Trophoblast cell (in vitro differentiated cells and primary cell): ENCODE data around the gene TDG.

ENCODE experiments used
- DNase-seq, 2 donors: peaks; one replicate each; pipeline ENCODE4 v3.0.0-alpha.2; 2016
- H2AFZ ChIP-seq: 2 replicates; pipeline ENCODE4 v1.6.1; 2013; ENCODE audit warnings: low read length, moderate library complexity, mild to moderate bottlenecking; ENCODE audit not compliant: insufficient read depth, poor library complexity
- H2AK5ac ChIP-seq: 2 replicates; pipeline ENCODE4 v1.6.1; 2013; ENCODE audit warnings: mild to moderate bottlenecking, low read length
- H2BK120ac ChIP-seq: 2 replicates; pipeline ENCODE4 v1.6.1; 2013; ENCODE audit warnings: low read length, mild to moderate bottlenecking, moderate library complexity; ENCODE audit not compliant: insufficient read depth, poor library complexity
- H2BK12ac ChIP-seq: 2 replicates; pipeline ENCODE4 v1.6.1; 2013; ENCODE audit warnings: mild to moderate bottlenecking, low read length, moderate library complexity
- H2BK5ac ChIP-seq: 2 replicates; pipeline ENCODE4 v1.6.1; 2013; ENCODE audit warnings: low read length, low read depth, moderate library complexity, mild to moderate bottlenecking; ENCODE audit not compliant: poor library complexity
- H3K14ac ChIP-seq: 2 replicates; pipeline ENCODE4 v1.6.1; 2013; ENCODE audit warnings: mild to moderate bottlenecking, low read length
- H3K18ac ChIP-seq: 2 replicates; pipeline ENCODE4 v1.6.1; 2013; ENCODE audit warnings: mild to moderate bottlenecking, low read length
- H3K23ac ChIP-seq: 2 replicates; pipeline ENCODE4 v1.6.1; 2013; ENCODE audit warnings: low read length
- H3K27ac ChIP-seq: 2 replicates; pipeline ENCODE4 v1.5.1; 2013; ENCODE audit warnings: low read depth, mild to moderate bottlenecking, inconsistent platforms, low read length, moderate library complexity
- H3K27me3 ChIP-seq: 2 replicates; pipeline ENCODE4 v1.6.1; 2013; ENCODE audit warnings: inconsistent platforms, mild to moderate bottlenecking, low read length, moderate library complexity; ENCODE audit not compliant: insufficient read depth
- H3K36me3 ChIP-seq, 2 experiments: 1 replicate in 1 of 2; 2 replicates in 1 of 2; pipeline ENCODE4 v1.6.1; 2013; ENCODE audit warnings: low read length in 2 of 2, mild to moderate bottlenecking in 2 of 2, moderate library complexity in 1 of 2; ENCODE audit not compliant: insufficient read depth in 2 of 2, control insufficient read depth in 1 of 2
- H3K4ac ChIP-seq: 2 replicates; pipeline ENCODE4 v1.6.1; 2013; ENCODE audit warnings: low read depth, mild to moderate bottlenecking, low read length, moderate library complexity
- H3K4me1 ChIP-seq, 2 experiments: 1 replicate in 1 of 2; 2 replicates in 1 of 2; pipeline ENCODE4 v1.6.1; 2013; ENCODE audit warnings: low read length in 2 of 2, mild to moderate bottlenecking in 2 of 2, moderate library complexity in 1 of 2; ENCODE audit not compliant: insufficient read depth in 2 of 2, control insufficient read depth in 1 of 2
- H3K4me2 ChIP-seq: 2 replicates; pipeline ENCODE4 v1.6.1; 2013; ENCODE audit warnings: inconsistent platforms, mild to moderate bottlenecking, low read length, moderate library complexity
- H3K4me3 ChIP-seq: 2 replicates; pipeline ENCODE4 v1.5.1; 2013; ENCODE audit warnings: mild to moderate bottlenecking, low read depth, low read length, inconsistent platforms
- H3K79me1 ChIP-seq: one replicate; pipeline ENCODE4 v1.6.1; 2013; ENCODE audit warnings: low read length
- H3K79me2 ChIP-seq: 2 replicates; pipeline ENCODE4 v1.6.1; 2013; ENCODE audit warnings: low read length, mild to moderate bottlenecking; ENCODE audit not compliant: control insufficient read depth, insufficient read depth, poor library complexity
- H3K9ac ChIP-seq: 2 replicates; pipeline ENCODE4 v1.6.1; 2013; ENCODE audit warnings: mild to moderate bottlenecking, low read length
- H3K9me3 ChIP-seq: 2 replicates; pipeline ENCODE4 v1.6.1; 2013; ENCODE audit warnings: low read depth, mild to moderate bottlenecking, control low read depth, inconsistent platforms, low read length; ENCODE audit not compliant: insufficient read depth
- H4K12ac ChIP-seq: 2 replicates; pipeline ENCODE4 v1.6.1; 2013; ENCODE audit warnings: low read depth, mild to moderate bottlenecking, low read length, moderate library complexity
- H4K8ac ChIP-seq: 2 replicates; pipeline ENCODE4 v1.6.1; 2013; ENCODE audit warnings: low read depth, mild to moderate bottlenecking, low read length, moderate library complexity
- H4K91ac ChIP-seq: one replicate; pipeline ENCODE4 v1.6.1; 2013; ENCODE audit warnings: low read depth, mild to moderate bottlenecking, low read length, moderate library complexity
- WGBS: extraction: QIAGEN DNeasy Blood & Tissue Kit; methylation state at CpG from one replicate; pipeline ENCODE4 v1.1.7; 2013; ENCODE audit warnings: missing lambda C conversion rate; ENCODE audit not compliant: insufficient read length, insufficient coverage; ENCODE audit errors: extremely low coverage; 5-methylcytosine and 5-hydroxymethylcytosine counted together

TDG gene

GRCh38 chr12:103929046-103929783 lies 36.5 kb upstream of the TDG start:
- Histone ChIP-seq H2AK5ac (peak overlapping the region; percentile 19), H3K79me2 (peaks cover 15% of the 10 kb centered on the region), H2BK12ac (no peak overlapping the region), H3K9ac (peak overlapping the region; percentile 78), H3K4me3 (peak overlapping the region; percentile 76), H4K12ac (peak overlapping the region; percentile 68), H3K4ac (peak overlapping the region; percentile 36), H3K23ac (no peak overlapping the region), H3K14ac (peak overlapping the region; percentile 65), H3K4me2 (peak overlapping the region; percentile 93), H3K18ac (peak overlapping the region; percentile 9), H3K27me3 (no peaks in the 10 kb centered on the region), H4K91ac (peak overlapping the region; percentile 16), H2AFZ (peak overlapping the region; percentile 98), H3K36me3 (peaks cover 2 to 8% of the 10 kb centered on the region in 2 experiments), H2BK5ac (peak overlapping the region; percentile 23), H4K8ac (peak overlapping the region; percentile 86), H2BK120ac (no peak overlapping the region), H3K4me1 (no peaks in the 10 kb centered on the region), H3K27ac (peak overlapping the region; percentile 67), H3K79me1 (peaks cover 14% of the 10 kb centered on the region), H3K9me3 (no peaks in the 10 kb centered on the region)
- DNase-seq, result peak in 1 of 2 donors; percentile 34
- no CpG with 5 or more reads among the region's 37 CpGs for WGBS

GRCh38 chr12:103929784-103930033 lies 36.0 kb upstream of the TDG start:
- H3K4me2 ChIP-seq, result peak overlapping the region; percentile 93
- H2BK120ac ChIP-seq, result no peak overlapping the region
- no peak overlapping the region for H2AFZ ChIP-seq
- no peak overlapping the region for H2AK5ac ChIP-seq
- no peak for DNase-seq
- no peaks in the 10 kb centered on the region for H3K27me3 ChIP-seq
- H3K4me3 ChIP-seq, result peak overlapping the region; percentile 84
- no peak overlapping the region for H3K9ac ChIP-seq
- H3K4ac ChIP-seq, result no peak overlapping the region
- peaks cover 14% of the 10 kb centered on the region for H3K79me1 ChIP-seq
- no peaks in the 10 kb centered on the region for H3K4me1 ChIP-seq
- no peak overlapping the region for H4K8ac ChIP-seq
- no peak overlapping the region for H3K23ac ChIP-seq
- H4K91ac ChIP-seq, result no peak overlapping the region
- H2BK12ac ChIP-seq, result no peak overlapping the region
- no peak overlapping the region for H2BK5ac ChIP-seq
- peaks cover 15% of the 10 kb centered on the region for H3K79me2 ChIP-seq
- no CpG with 5 or more reads among the region's 18 CpGs for WGBS
- H3K18ac ChIP-seq, result no peak overlapping the region
- H3K9me3 ChIP-seq, result no peaks in the 10 kb centered on the region
- no peak overlapping the region for H3K14ac ChIP-seq
- H3K36me3 ChIP-seq, result peaks cover 6 to 11% of the 10 kb centered on the region in 2 experiments
- no peak overlapping the region for H4K12ac ChIP-seq
- no peak overlapping the region for H3K27ac ChIP-seq

- Histone ChIP-seq H3K4me1 (no peaks in the 10 kb centered on the region), H4K8ac (peak within 1 kb of the TSS; percentile 90), H2BK120ac (peak within 1 kb of the TSS; percentile 92), H3K79me2 (peaks cover 15% of the 10 kb centered on the region), H4K12ac (peak within 1 kb of the TSS; percentile 68), H2BK5ac (peak within 1 kb of the TSS; percentile 89), H3K27me3 (no peaks in the 10 kb centered on the region), H3K4me3 (peak within 1 kb of the TSS; percentile 90), H3K14ac (peak within 1 kb of the TSS; percentile 99), H3K18ac (peak within 1 kb of the TSS; percentile 97), H3K4ac (peak within 1 kb of the TSS; percentile 99), H3K36me3 (peaks cover 7 to 15% of the 10 kb centered on the region in 2 experiments), H3K9me3 (no peaks in the 10 kb centered on the region), H3K9ac (peak within 1 kb of the TSS; percentile 79), H3K23ac (no peak within 1 kb of the TSS), H2AFZ (peak within 1 kb of the TSS; percentile 98), H3K27ac (peak within 1 kb of the TSS; percentile 67), H2AK5ac (peak within 1 kb of the TSS; percentile 91), H4K91ac (peak within 1 kb of the TSS; percentile 95), H2BK12ac (no peak within 1 kb of the TSS), H3K79me1 (peaks cover 14% of the 10 kb centered on the region), H3K4me2 (peak within 1 kb of the TSS; percentile 93)
- DNase-seq, result peak; percentile 100
- WGBS, result no CpG with 5 or more reads among the region's 56 CpGs
Measured at GRCh38 chr12:103930034-103930786, 35.5 kb upstream of the TDG start, which contains the start of gene HSP90B1. HSP90B1 (plus strand) TSS chr12:103930410; CDS start chr12:103930516, 106 bp downstream.

GRCh38 chr12:103930787-103931735 lies 34.6 kb upstream of the TDG start:
- Histone ChIP-seq H3K18ac (no peak overlapping the region), H3K36me3 (peaks cover 7 to 19% of the 10 kb centered on the region in 2 experiments), H3K79me1 (peaks cover 14% of the 10 kb centered on the region), H3K9ac (peak overlapping the region; percentile 79), H2BK12ac (no peak overlapping the region), H2BK5ac (peak overlapping the region; percentile 89), H3K4me3 (peak overlapping the region; percentile 90), H2AK5ac (peak overlapping the region; percentile 10), H3K4me1 (no peaks in the 10 kb centered on the region), H2AFZ (no peak overlapping the region), H3K27me3 (no peaks in the 10 kb centered on the region), H4K12ac (peak overlapping the region; percentile 40), H2BK120ac (peak overlapping the region; percentile 92), H3K4ac (peak overlapping the region; percentile 99), H3K4me2 (peak overlapping the region; percentile 60), H3K9me3 (no peaks in the 10 kb centered on the region), H3K23ac (no peak overlapping the region), H3K27ac (no peak overlapping the region), H3K14ac (peak overlapping the region; percentile 99), H3K79me2 (peaks cover 15% of the 10 kb centered on the region), H4K91ac (peak overlapping the region; percentile 95), H4K8ac (peak overlapping the region; percentile 90)
- no CpG with 5 or more reads among the region's 37 CpGs for WGBS
- DNase-seq, result peak; percentile 7 to 41
